ENCODE measurements around the gene ZBTB8A.
A peak's percentile ranks its signal among the peaks of the same experiment; 100 is the strongest.
"Not testable (repeated sequence)": the region's sequence is repeated elsewhere in the genome, so short reads cannot be mapped to it uniquely, and the experiment has no call there.

Gene ZBTB8A

GRCh38 chr1:32540605-32541004 lies 1.4 kb downstream of the ZBTB8A start:
- DNase-seq (ENCODE audit: extremely low spot score): peak; percentile 44
- no peak for TF ChIP-seq FOXK2 (IDR thresholded peaks at IDR 0.05)
- TF ChIP-seq LEF1 (IDR thresholded peaks at IDR 0.05; ENCODE audit: borderline replicate concordance): no peak
- TF ChIP-seq CTBP1 (IDR thresholded peaks at IDR 0.05; ENCODE audit: borderline replicate concordance): no peak
- POLR2A ChIA-PET: interaction anchor here (0.8 to 1.9 kb wide), 5 partner anchors 15 to 110 kb away, joined by 3 to 10 read pairs (median 3); partner anchors contain the start of genes RBBP4 and ZBTB8OS
- CTCF ChIA-PET: interaction anchor here (0.5 kb wide), 1 partner anchor 250 kb away, joined by 3 read pairs; no protein-coding TSS in a partner anchor

- TF ChIP-seq SP1 (IDR thresholded peaks at IDR 0.05) (no peak), CTBP1 (IDR thresholded peaks at IDR 0.05; ENCODE audit: borderline replicate concordance) (0 out of 2 replicates have a peak, but pooled peaks have one; percentile 10)
- DNase-seq (ENCODE audit: extremely low spot score): no peak
- ChIA-PET CTCF (no interaction called here), POLR2A (interaction anchor here (0.8 to 1.9 kb wide), 3 partner anchors 21 to 110 kb away, joined by 3 to 10 read pairs (median 5); partner anchors contain the start of genes RBBP4 and ZBTB8OS)
Measured at GRCh38 chr1:32541064-32541566, 1.9 kb downstream of the ZBTB8A start.

GRCh38 chr1:32546611-32547010 lies 7.4 kb downstream of the ZBTB8A start:
- CTCF ChIA-PET: no interaction called here
- no peak for DNase-seq (ENCODE audit: extremely low spot score)
- no peak for TF ChIP-seq HDGF (IDR thresholded peaks at IDR 0.05; ENCODE audit: borderline replicate concordance)
- TF ChIP-seq FOXM1 (IDR thresholded peaks at IDR 0.05; ENCODE audit: borderline replicate concordance): no peak
- TF ChIP-seq BHLHE40 (IDR thresholded peaks at IDR 0.05; ENCODE audit: borderline replicate concordance): no peak
- TF ChIP-seq ELF4 (IDR thresholded peaks at IDR 0.05): no peak
- POLR2A ChIA-PET: no interaction called here

- no peak for DNase-seq (ENCODE audit: extremely low spot score)
- TF ChIP-seq PKNOX1 (IDR thresholded peaks at IDR 0.05) (no peak), SUZ12 (IDR thresholded peaks at IDR 0.05) (no peak), ARNT (IDR thresholded peaks at IDR 0.05) (no peak)
- ChIA-PET CTCF (no interaction called here), POLR2A (no interaction called here)
Measured at GRCh38 chr1:32549616-32550015, 10.4 kb downstream of the ZBTB8A start.

- DNase-seq (ENCODE audit: extremely low spot score): no peak
- CTCF ChIA-PET: no interaction called here
- POLR2A ChIA-PET: no interaction called here
- TF ChIP-seq ZNF384 (IDR thresholded peaks at IDR 0.05) (no peak), FOXK2 (IDR thresholded peaks at IDR 0.05) (no peak), FOXA1 (IDR thresholded peaks at IDR 0.05) (no peak), SP1 (IDR thresholded peaks at IDR 0.05) (no peak), SUZ12 (IDR thresholded peaks at IDR 0.05) (no peak), HDGF (IDR thresholded peaks at IDR 0.05; ENCODE audit: borderline replicate concordance) (no peak), ARNT (IDR thresholded peaks at IDR 0.05) (no peak), NFRKB (IDR thresholded peaks at IDR 0.05) (no peak), ELF4 (IDR thresholded peaks at IDR 0.05) (no peak), PKNOX1 (IDR thresholded peaks at IDR 0.05) (no peak), CTBP1 (IDR thresholded peaks at IDR 0.05; ENCODE audit: borderline replicate concordance) (no peak), BHLHE40 (IDR thresholded peaks at IDR 0.05; ENCODE audit: borderline replicate concordance) (no peak), TARDBP (IDR thresholded peaks at IDR 0.05) (no peak), L3MBTL2 (conservative IDR thresholded peaks at IDR 0.05) (no peak), LEF1 (IDR thresholded peaks at IDR 0.05; ENCODE audit: borderline replicate concordance) (no peak), FOXM1 (IDR thresholded peaks at IDR 0.05; ENCODE audit: borderline replicate concordance) (no peak)
Measured at GRCh38 chr1:32554288-32554687, 15.1 kb downstream of the ZBTB8A start.

- POLR2A ChIA-PET; CTCF ChIA-PET; DNase-seq (ENCODE audit: extremely low spot score): not testable (repeated sequence)
Measured at GRCh38 chr1:32557035-32557434, 17.8 kb downstream of the ZBTB8A start.

GRCh38 chr1:32557812-32558211 lies 18.6 kb downstream of the ZBTB8A start:
- ChIA-PET CTCF (no interaction called here), POLR2A (no interaction called here)
- no peak for TF ChIP-seq FOXK2 (IDR thresholded peaks at IDR 0.05)
- DNase-seq (ENCODE audit: extremely low spot score): no peak

GRCh38 chr1:32568929-32569328 lies 29.7 kb downstream of the ZBTB8A start:
- TF ChIP-seq HDGF (IDR thresholded peaks at IDR 0.05; ENCODE audit: borderline replicate concordance): no peak
- no peak for TF ChIP-seq FOXA1 (IDR thresholded peaks at IDR 0.05)
- TF ChIP-seq CTBP1 (IDR thresholded peaks at IDR 0.05; ENCODE audit: borderline replicate concordance): no peak
- TF ChIP-seq ARNT (IDR thresholded peaks at IDR 0.05): no peak
- no peak for TF ChIP-seq FOXM1 (IDR thresholded peaks at IDR 0.05; ENCODE audit: borderline replicate concordance)
- TF ChIP-seq TARDBP (IDR thresholded peaks at IDR 0.05): no peak
- TF ChIP-seq SUZ12 (IDR thresholded peaks at IDR 0.05): no peak
- TF ChIP-seq FOXK2 (IDR thresholded peaks at IDR 0.05): no peak
- TF ChIP-seq PKNOX1 (IDR thresholded peaks at IDR 0.05): no peak
- TF ChIP-seq NFRKB (IDR thresholded peaks at IDR 0.05): no peak
- no peak for TF ChIP-seq ELF4 (IDR thresholded peaks at IDR 0.05)
- TF ChIP-seq BHLHE40 (IDR thresholded peaks at IDR 0.05; ENCODE audit: borderline replicate concordance): no peak
- no peak for TF ChIP-seq L3MBTL2 (conservative IDR thresholded peaks at IDR 0.05)
- TF ChIP-seq ZNF384 (IDR thresholded peaks at IDR 0.05): no peak
- no peak for TF ChIP-seq LEF1 (IDR thresholded peaks at IDR 0.05; ENCODE audit: borderline replicate concordance)
- TF ChIP-seq SP1 (IDR thresholded peaks at IDR 0.05): no peak
- CTCF ChIA-PET: no interaction called here
- POLR2A ChIA-PET: no interaction called here
- DNase-seq (ENCODE audit: extremely low spot score): no peak
